SK-N-SH treated with all-trans-retinoic acid at 6 μM for 48 hours (cell line): ENCODE measurements around the gene PDF.

Experiments used
- CSRNP3 ChIP-seq: fragments of 250-450 bp; sonication (Bioruptor Pico); IDR thresholded peaks from 2 replicates; pipeline ENCODE4 v1.5.1; 2021; ENCODE audit warnings: mild to moderate bottlenecking, moderate library complexity
- ZFP30 ChIP-seq: fragments of 450-650 bp; formaldehyde crosslinking; IDR thresholded peaks from 2 replicates; pipeline ENCODE4 v1.5.0; 2022; ENCODE audit warnings: mild to moderate bottlenecking, moderate library complexity

DNA sequence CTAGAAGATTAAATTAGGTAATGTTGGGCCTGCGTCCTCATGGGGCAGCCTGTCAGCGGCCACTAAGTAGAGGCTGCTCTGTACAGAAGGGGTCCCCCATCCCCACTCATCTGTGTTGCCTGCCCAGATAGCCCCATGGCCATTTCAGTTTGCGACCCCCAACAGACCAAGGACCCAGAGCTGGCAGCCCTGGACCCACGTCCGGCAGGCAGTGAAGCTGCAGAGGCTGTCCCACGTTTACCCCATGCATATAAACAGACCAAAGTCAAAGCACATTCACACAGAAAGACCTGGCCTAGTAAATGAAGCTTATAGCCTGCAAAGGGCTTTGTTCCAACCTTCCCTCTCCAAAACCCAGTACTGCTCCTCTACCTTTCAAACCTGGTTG lies 4.6 kb downstream of the PDF start:
- TF ChIP-seq ZFP30 (no peak), CSRNP3 (no peak)
